WTC11 (cell line): ENCODE results near the gene CD46. TPM values are rescaled to one million over a fixed set of nuclear protein-coding genes. Genes with fewer than 3 reads are reported as not detected.

Experiments
- ATAC-seq: fragments of 200-7000 bp; cut with Tn5 transposase; 2 replicates; pipeline ENCODE4 v1.10.0; 2021; ENCODE audit warnings: mild to moderate bottlenecking, moderate library complexity
- CTCF ChIA-PET: fragments of 300-600 bp; sonication (Branson Sonifier 250); formaldehyde crosslinking; loops from one replicate; lab custom pipeline; 2021; ENCODE audit warnings: antibody characterized with exemption; lab: Charles Lee
- POLR2A ChIA-PET: fragments of 350-600 bp; sonication (Branson Sonifier 250); formaldehyde crosslinking; loops from one replicate; lab custom pipeline; 2021; ENCODE audit warnings: antibody characterized with exemption; lab: Charles Lee
- DNase-seq: peaks from one replicate; pipeline ENCODE4 v3.0.0; 2021; ENCODE audit warnings: low spot score
- H3K27ac Mint-ChIP-seq: 2 replicates; pipeline ENCODE4 v1.8.0; 2021; ENCODE audit warnings: mixed read lengths
- H3K27me3 Mint-ChIP-seq: 2 replicates; pipeline ENCODE4 v1.8.0; 2021; ENCODE audit warnings: low read depth, mild to moderate bottlenecking, moderate library complexity, mixed read lengths
- H3K36me3 Mint-ChIP-seq: 2 replicates; pipeline ENCODE4 v1.8.0; 2021; ENCODE audit warnings: mixed read lengths
- H3K4me1 Mint-ChIP-seq: 2 replicates; pipeline ENCODE4 v1.8.0; 2022; ENCODE audit warnings: mixed read lengths
- H3K4me3 Mint-ChIP-seq: 2 replicates; pipeline ENCODE4 v1.8.0; 2021; ENCODE audit warnings: mild to moderate bottlenecking, moderate library complexity, mixed read lengths
- H3K9me3 Mint-ChIP-seq: 2 replicates; pipeline ENCODE4 v1.8.0; 2021; ENCODE audit warnings: mixed read lengths
- ATF1 ChIP-seq: sonication (generic); formaldehyde crosslinking; IDR thresholded peaks from 2 replicates; pipeline ENCODE4 v1.8.1; 2023; ENCODE audit warnings: mild to moderate bottlenecking, moderate library complexity, missing genetic modification reagents
- CREM ChIP-seq: sonication (generic); formaldehyde crosslinking; IDR thresholded peaks from 2 replicates; pipeline ENCODE4 v1.8.1; 2022; ENCODE audit warnings: mild to moderate bottlenecking, missing genetic modification reagents, moderate library complexity
- ELF4 ChIP-seq: sonication (generic); formaldehyde crosslinking; IDR thresholded peaks from 2 replicates; pipeline ENCODE4 v1.8.1; 2022; ENCODE audit warnings: low read depth, mild to moderate bottlenecking, moderate library complexity, missing genetic modification reagents
- ESRRA ChIP-seq: sonication (generic); formaldehyde crosslinking; IDR thresholded peaks from 2 replicates; pipeline ENCODE4 v1.8.1; 2022; ENCODE audit warnings: mild to moderate bottlenecking, missing genetic modification reagents, borderline replicate concordance
- FOXJ3 ChIP-seq: sonication (generic); formaldehyde crosslinking; IDR thresholded peaks from 2 replicates; pipeline ENCODE4 v1.9.0; 2021; ENCODE audit warnings: missing genetic modification reagents, mild to moderate bottlenecking, borderline replicate concordance
- GTF2I ChIP-seq: fragments of 250-450 bp; sonication (Bioruptor Pico); conservative IDR thresholded peaks from 2 replicates; pipeline ENCODE4 v1.4.0; 2021; ENCODE audit warnings: mild to moderate bottlenecking
- JUN ChIP-seq: sonication (generic); formaldehyde crosslinking; IDR thresholded peaks from 2 replicates; pipeline ENCODE4 v1.8.0; 2023; ENCODE audit warnings: mild to moderate bottlenecking, missing genetic modification reagents
- NFYB ChIP-seq: sonication (generic); formaldehyde crosslinking; conservative IDR thresholded peaks from 2 replicates; pipeline ENCODE4 v1.8.0; 2022; ENCODE audit warnings: low read depth, missing genetic modification reagents
- NR2C2 ChIP-seq: sonication (generic); formaldehyde crosslinking; IDR thresholded peaks from 2 replicates; pipeline ENCODE4 v1.8.0; 2022; ENCODE audit warnings: mild to moderate bottlenecking, missing genetic modification reagents
- PRRX2 ChIP-seq: fragments of 250-450 bp; sonication (Bioruptor Pico); IDR thresholded peaks from 2 replicates; pipeline ENCODE4 v1.8.0; 2021; ENCODE audit warnings: mild to moderate bottlenecking
- RORB ChIP-seq: fragments of 250-450 bp; sonication (Bioruptor Pico); IDR thresholded peaks from 2 replicates; pipeline ENCODE4 v1.9.0; 2021; ENCODE audit warnings: mild to moderate bottlenecking
- SMAD4 ChIP-seq: sonication (generic); formaldehyde crosslinking; IDR thresholded peaks from 2 replicates; pipeline ENCODE4 v1.8.0; 2022; ENCODE audit warnings: mild to moderate bottlenecking, missing genetic modification reagents
- ZNF121 ChIP-seq: sonication (generic); formaldehyde crosslinking; IDR thresholded peaks from 2 replicates; pipeline ENCODE4 v1.8.0; 2023; ENCODE audit warnings: missing genetic modification reagents
- ZNF138 ChIP-seq: sonication (generic); formaldehyde crosslinking; conservative IDR thresholded peaks from 2 replicates; pipeline ENCODE4 v1.8.1; 2022; ENCODE audit warnings: mild to moderate bottlenecking, moderate library complexity, missing genetic modification reagents
- total RNA-seq: library from RNA; stranded (reverse); gene quantifications from 3 replicates; pipeline ENCODE4 v1.2.3, GENCODE V29; 2021
- TF ChIP-seq, protein P1 (sequence below): sonication (generic); formaldehyde crosslinking; IDR thresholded peaks from 2 replicates; pipeline ENCODE4 v1.8.0; 2023; ENCODE audit warnings: missing genetic modification reagents, mild to moderate bottlenecking, borderline replicate concordance
- TF ChIP-seq, protein P2 (sequence below): sonication (generic); formaldehyde crosslinking; conservative IDR thresholded peaks from 2 replicates; pipeline ENCODE4 v1.8.1; 2022; ENCODE audit warnings: mild to moderate bottlenecking, missing genetic modification reagents
- TF ChIP-seq, protein P3 (sequence below): sonication (generic); formaldehyde crosslinking; IDR thresholded peaks from 2 replicates; pipeline ENCODE4 v1.8.0; 2023; ENCODE audit warnings: mild to moderate bottlenecking, missing genetic modification reagents
- TF ChIP-seq, protein P4 (sequence below): sonication (generic); formaldehyde crosslinking; IDR thresholded peaks from 2 replicates; pipeline ENCODE4 v1.8.1; 2023; ENCODE audit warnings: mild to moderate bottlenecking, missing genetic modification reagents, borderline replicate concordance
- TF ChIP-seq, protein P5 (sequence below): fragments of 250-450 bp; sonication (Bioruptor Pico); conservative IDR thresholded peaks from 2 replicates; pipeline ENCODE4 v1.9.0; 2021; ENCODE audit warnings: mild to moderate bottlenecking

Gene CD46
- total RNA-seq, 1 experiment from 2014 or later, result 150 TPM

DNA sequence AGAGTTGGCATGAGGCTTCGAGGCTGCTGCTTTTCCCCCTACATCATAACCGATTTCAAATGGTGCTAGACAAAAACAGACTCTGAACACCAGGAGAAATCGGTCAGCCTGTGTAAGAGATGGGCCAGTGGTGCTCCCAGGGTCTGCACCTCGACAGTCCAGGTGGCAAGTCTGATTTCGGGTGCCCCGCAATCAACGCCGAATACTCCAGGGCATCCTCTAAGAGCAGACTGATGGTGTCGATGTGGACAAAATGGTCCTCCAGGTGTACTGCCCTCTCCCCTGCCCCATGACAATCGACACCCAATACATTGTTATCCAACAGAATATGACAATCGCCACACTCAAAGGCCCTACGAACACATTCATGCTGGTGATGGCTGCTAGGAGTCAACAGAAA, 50.0 kb downstream of the CD46 start:
- Mint-ChIP-seq H3K4me3 (no peak overlapping the region), H3K36me3 (no peaks in the 10 kb centered on the region), H3K4me1 (peaks cover 11% of the 10 kb centered on the region), H3K27me3 (no peaks in the 10 kb centered on the region; the same call in 1 of the 2 replicates), H3K9me3 (no peaks in the 10 kb centered on the region), H3K27ac (no peak overlapping the region)
- ChIA-PET POLR2A (no interaction called here), CTCF (interaction anchor here (1.7 kb wide), 1 partner anchor 11 kb away, joined by 7 read pairs; no protein-coding TSS in a partner anchor)
- no peak for TF ChIP-seq ATF1 (CRISPR knock-in tag)
- ATAC-seq (no peak), DNase-seq (no peak)

DNA sequence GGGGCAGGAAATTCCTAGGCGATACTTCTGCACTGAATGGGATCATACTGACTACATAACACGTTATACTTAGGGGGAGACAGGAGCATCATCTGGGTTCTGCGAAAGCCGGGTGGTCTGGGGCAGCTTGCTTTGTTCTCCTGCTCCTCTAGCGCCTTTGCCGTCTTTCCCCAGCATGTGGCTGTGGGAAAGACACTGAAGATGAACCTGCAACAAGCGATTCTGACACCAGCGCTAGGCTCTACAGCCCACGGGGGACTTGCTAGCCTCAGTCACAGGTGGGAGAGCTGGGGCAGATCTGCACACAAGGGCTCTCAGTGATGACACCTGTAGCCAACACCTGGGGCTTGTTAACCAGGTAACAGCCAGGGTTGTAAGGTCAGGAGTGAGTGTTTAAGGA, 51.8 kb downstream of the CD46 start:
- no peaks in the 10 kb centered on the region for H3K36me3 Mint-ChIP-seq
- POLR2A ChIA-PET, result no interaction called here
- CTCF ChIA-PET, result interaction anchor here (0.9 to 1.7 kb wide), 3 partner anchors 9 to 194 kb away, joined by 3 to 7 read pairs (median 5); no protein-coding TSS in a partner anchor
- ATAC-seq, result no peak
- no peak overlapping the region for H3K4me3 Mint-ChIP-seq
- no peaks in the 10 kb centered on the region; the same call in 1 of the 2 replicates for H3K27me3 Mint-ChIP-seq
- no peak for DNase-seq
- peaks cover 19% of the 10 kb centered on the region for H3K4me1 Mint-ChIP-seq
- TF ChIP-seq JUN (CRISPR knock-in tag) (no peak), NFYB (CRISPR knock-in tag) (no peak), ELF4 (CRISPR knock-in tag) (no peak), CREM (CRISPR knock-in tag) (no peak), FOXJ3 (CRISPR knock-in tag) (no peak), SMAD4 (CRISPR knock-in tag) (no peak), ATF1 (CRISPR knock-in tag) (no peak), RORB (CRISPR knock-in tag) (no peak), ZNF121 (CRISPR knock-in tag) (no peak), PRRX2 (no peak), NR2C2 (no peak), GTF2I (CRISPR knock-in tag) (no peak), ZNF138 (CRISPR knock-in tag) (no peak), ESRRA (CRISPR knock-in tag) (no peak)
- TF ChIP-seq, protein P1, sequence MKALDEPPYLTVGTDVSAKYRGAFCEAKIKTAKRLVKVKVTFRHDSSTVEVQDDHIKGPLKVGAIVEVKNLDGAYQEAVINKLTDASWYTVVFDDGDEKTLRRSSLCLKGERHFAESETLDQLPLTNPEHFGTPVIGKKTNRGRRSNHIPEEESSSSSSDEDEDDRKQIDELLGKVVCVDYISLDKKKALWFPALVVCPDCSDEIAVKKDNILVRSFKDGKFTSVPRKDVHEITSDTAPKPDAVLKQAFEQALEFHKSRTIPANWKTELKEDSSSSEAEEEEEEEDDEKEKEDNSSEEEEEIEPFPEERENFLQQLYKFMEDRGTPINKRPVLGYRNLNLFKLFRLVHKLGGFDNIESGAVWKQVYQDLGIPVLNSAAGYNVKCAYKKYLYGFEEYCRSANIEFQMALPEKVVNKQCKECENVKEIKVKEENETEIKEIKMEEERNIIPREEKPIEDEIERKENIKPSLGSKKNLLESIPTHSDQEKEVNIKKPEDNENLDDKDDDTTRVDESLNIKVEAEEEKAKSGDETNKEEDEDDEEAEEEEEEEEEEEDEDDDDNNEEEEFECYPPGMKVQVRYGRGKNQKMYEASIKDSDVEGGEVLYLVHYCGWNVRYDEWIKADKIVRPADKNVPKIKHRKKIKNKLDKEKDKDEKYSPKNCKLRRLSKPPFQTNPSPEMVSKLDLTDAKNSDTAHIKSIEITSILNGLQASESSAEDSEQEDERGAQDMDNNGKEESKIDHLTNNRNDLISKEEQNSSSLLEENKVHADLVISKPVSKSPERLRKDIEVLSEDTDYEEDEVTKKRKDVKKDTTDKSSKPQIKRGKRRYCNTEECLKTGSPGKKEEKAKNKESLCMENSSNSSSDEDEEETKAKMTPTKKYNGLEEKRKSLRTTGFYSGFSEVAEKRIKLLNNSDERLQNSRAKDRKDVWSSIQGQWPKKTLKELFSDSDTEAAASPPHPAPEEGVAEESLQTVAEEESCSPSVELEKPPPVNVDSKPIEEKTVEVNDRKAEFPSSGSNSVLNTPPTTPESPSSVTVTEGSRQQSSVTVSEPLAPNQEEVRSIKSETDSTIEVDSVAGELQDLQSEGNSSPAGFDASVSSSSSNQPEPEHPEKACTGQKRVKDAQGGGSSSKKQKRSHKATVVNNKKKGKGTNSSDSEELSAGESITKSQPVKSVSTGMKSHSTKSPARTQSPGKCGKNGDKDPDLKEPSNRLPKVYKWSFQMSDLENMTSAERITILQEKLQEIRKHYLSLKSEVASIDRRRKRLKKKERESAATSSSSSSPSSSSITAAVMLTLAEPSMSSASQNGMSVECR (CRISPR knock-in tag), result no peak
- TF ChIP-seq, protein P2, sequence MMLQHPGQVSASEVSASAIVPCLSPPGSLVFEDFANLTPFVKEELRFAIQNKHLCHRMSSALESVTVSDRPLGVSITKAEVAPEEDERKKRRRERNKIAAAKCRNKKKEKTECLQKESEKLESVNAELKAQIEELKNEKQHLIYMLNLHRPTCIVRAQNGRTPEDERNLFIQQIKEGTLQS (CRISPR knock-in tag), result no peak
- TF ChIP-seq, protein P3, sequence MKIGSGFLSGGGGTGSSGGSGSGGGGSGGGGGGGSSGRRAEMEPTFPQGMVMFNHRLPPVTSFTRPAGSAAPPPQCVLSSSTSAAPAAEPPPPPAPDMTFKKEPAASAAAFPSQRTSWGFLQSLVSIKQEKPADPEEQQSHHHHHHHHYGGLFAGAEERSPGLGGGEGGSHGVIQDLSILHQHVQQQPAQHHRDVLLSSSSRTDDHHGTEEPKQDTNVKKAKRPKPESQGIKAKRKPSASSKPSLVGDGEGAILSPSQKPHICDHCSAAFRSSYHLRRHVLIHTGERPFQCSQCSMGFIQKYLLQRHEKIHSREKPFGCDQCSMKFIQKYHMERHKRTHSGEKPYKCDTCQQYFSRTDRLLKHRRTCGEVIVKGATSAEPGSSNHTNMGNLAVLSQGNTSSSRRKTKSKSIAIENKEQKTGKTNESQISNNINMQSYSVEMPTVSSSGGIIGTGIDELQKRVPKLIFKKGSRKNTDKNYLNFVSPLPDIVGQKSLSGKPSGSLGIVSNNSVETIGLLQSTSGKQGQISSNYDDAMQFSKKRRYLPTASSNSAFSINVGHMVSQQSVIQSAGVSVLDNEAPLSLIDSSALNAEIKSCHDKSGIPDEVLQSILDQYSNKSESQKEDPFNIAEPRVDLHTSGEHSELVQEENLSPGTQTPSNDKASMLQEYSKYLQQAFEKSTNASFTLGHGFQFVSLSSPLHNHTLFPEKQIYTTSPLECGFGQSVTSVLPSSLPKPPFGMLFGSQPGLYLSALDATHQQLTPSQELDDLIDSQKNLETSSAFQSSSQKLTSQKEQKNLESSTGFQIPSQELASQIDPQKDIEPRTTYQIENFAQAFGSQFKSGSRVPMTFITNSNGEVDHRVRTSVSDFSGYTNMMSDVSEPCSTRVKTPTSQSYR, result no peak
- TF ChIP-seq, protein P4, sequence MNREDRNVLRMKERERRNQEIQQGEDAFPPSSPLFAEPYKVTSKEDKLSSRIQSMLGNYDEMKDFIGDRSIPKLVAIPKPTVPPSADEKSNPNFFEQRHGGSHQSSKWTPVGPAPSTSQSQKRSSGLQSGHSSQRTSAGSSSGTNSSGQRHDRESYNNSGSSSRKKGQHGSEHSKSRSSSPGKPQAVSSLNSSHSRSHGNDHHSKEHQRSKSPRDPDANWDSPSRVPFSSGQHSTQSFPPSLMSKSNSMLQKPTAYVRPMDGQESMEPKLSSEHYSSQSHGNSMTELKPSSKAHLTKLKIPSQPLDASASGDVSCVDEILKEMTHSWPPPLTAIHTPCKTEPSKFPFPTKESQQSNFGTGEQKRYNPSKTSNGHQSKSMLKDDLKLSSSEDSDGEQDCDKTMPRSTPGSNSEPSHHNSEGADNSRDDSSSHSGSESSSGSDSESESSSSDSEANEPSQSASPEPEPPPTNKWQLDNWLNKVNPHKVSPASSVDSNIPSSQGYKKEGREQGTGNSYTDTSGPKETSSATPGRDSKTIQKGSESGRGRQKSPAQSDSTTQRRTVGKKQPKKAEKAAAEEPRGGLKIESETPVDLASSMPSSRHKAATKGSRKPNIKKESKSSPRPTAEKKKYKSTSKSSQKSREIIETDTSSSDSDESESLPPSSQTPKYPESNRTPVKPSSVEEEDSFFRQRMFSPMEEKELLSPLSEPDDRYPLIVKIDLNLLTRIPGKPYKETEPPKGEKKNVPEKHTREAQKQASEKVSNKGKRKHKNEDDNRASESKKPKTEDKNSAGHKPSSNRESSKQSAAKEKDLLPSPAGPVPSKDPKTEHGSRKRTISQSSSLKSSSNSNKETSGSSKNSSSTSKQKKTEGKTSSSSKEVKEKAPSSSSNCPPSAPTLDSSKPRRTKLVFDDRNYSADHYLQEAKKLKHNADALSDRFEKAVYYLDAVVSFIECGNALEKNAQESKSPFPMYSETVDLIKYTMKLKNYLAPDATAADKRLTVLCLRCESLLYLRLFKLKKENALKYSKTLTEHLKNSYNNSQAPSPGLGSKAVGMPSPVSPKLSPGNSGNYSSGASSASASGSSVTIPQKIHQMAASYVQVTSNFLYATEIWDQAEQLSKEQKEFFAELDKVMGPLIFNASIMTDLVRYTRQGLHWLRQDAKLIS (CRISPR knock-in tag), result no peak
- TF ChIP-seq, protein P5, sequence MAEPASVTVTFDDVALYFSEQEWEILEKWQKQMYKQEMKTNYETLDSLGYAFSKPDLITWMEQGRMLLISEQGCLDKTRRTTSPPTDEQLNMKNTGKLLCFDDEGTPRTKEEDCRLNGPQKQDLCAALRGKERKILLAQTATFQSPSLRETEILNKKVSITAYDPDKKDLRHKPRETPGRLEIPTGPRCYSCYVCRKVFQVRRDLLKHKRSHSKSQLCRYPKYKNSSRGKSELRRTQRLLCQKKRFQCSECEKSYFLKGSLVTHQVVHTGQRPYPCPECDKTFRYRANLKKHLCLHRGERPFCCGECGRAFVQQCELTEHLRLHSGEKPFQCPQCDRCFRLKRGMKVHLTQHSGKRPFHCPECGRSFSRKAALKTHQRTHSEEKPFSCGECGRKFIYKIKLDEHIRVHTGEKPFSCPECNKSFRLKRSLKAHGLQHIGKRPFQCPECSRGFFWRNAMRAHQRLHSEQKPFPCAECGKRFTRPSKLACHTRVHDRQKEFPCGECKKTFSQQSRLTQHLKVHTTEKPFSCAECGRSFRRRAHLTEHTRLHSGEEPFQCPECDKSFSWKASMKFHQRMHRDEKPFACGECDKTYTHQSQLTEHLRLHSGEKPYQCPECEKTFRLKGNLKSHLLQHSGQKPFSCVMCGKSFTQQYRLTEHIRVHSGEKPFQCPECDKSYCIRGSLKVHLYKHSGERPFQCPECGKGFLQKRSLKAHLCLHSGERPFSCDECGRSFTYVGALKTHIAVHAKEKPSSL (CRISPR knock-in tag), result no peak
- no peak overlapping the region for H3K27ac Mint-ChIP-seq
- H3K9me3 Mint-ChIP-seq, result no peaks in the 10 kb centered on the region
